WTC11 (cell line): Measurements from ENCODE around the gene CUL2.

Source experiments
- CTCF ChIP-seq: fragments of 200-600 bp; IDR thresholded peaks from 2 replicates; pipeline ENCODE4 v1.8.0; 2022; ENCODE audit warnings: antibody characterized with exemption
- ESRRA ChIP-seq: sonication (generic); formaldehyde crosslinking; IDR thresholded peaks from 2 replicates; pipeline ENCODE4 v1.8.1; 2022; ENCODE audit warnings: mild to moderate bottlenecking, missing genetic modification reagents, borderline replicate concordance
- NFATC4 ChIP-seq: fragments of 250-450 bp; sonication (Bioruptor Pico); IDR thresholded peaks from 2 replicates; pipeline ENCODE4 v1.9.0; 2021; ENCODE audit warnings: mild to moderate bottlenecking
- ZBTB21 ChIP-seq: sonication (generic); formaldehyde crosslinking; IDR thresholded peaks from 2 replicates; pipeline ENCODE4 v1.8.1; 2023; ENCODE audit warnings: mild to moderate bottlenecking, missing genetic modification reagents, borderline replicate concordance
- ZNF263 ChIP-seq: sonication (generic); formaldehyde crosslinking; IDR thresholded peaks from 2 replicates; pipeline ENCODE4 v1.8.1; 2022; ENCODE audit warnings: low read depth, mild to moderate bottlenecking, moderate library complexity, missing genetic modification reagents
- TF ChIP-seq, protein P1 (sequence below): fragments of 250-450 bp; sonication (Bioruptor Pico); conservative IDR thresholded peaks from 2 replicates; pipeline ENCODE4 v1.9.0; 2021; ENCODE audit warnings: mild to moderate bottlenecking

DNA sequence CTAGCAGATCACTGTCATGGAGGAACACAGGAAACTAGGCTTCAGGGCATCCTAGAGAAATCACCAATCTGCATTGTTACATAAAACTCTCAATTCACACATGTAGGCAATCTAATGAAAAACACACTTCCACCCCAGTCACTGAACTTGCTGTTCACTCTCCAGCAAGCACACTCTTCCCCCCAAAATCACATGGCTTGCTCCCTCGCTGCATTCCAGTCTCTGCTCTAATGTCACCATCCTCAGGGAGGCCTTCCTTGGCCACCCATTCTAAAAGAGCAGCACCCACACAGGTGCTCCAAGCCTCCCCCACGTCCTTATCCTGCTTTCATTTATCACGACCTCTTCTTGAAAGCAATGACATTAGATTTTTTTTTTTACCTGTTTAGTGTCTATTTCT, 19.6 kb downstream of the CUL2 start:
- no peak for TF ChIP-seq CTCF
- no peak for TF ChIP-seq NFATC4 (CRISPR knock-in tag)
- TF ChIP-seq ZBTB21 (CRISPR knock-in tag): no peak
- TF ChIP-seq ZNF263 (CRISPR knock-in tag): no peak
- TF ChIP-seq, protein P1, sequence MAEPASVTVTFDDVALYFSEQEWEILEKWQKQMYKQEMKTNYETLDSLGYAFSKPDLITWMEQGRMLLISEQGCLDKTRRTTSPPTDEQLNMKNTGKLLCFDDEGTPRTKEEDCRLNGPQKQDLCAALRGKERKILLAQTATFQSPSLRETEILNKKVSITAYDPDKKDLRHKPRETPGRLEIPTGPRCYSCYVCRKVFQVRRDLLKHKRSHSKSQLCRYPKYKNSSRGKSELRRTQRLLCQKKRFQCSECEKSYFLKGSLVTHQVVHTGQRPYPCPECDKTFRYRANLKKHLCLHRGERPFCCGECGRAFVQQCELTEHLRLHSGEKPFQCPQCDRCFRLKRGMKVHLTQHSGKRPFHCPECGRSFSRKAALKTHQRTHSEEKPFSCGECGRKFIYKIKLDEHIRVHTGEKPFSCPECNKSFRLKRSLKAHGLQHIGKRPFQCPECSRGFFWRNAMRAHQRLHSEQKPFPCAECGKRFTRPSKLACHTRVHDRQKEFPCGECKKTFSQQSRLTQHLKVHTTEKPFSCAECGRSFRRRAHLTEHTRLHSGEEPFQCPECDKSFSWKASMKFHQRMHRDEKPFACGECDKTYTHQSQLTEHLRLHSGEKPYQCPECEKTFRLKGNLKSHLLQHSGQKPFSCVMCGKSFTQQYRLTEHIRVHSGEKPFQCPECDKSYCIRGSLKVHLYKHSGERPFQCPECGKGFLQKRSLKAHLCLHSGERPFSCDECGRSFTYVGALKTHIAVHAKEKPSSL (CRISPR knock-in tag): no peak
- TF ChIP-seq ESRRA (CRISPR knock-in tag): no peak
